H9 (cell line): ENCODE data around the gene BICDL2. TPM values are rescaled to one million over a fixed set of nuclear protein-coding genes. Genes with fewer than 3 reads are reported as not detected.
A peak's percentile ranks its signal among the peaks of the same experiment; 100 is the strongest.

Source experiments
- DNase-seq: peaks from one replicate; pipeline ENCODE4 v3.0.0-alpha.2; 2017
- H2AFZ ChIP-seq: one replicate; pipeline ENCODE4 v1.6.1; 2013; ENCODE audit warnings: mild to moderate bottlenecking, low read length, control low read depth, moderate library complexity
- H2AK5ac ChIP-seq: 2 replicates; pipeline ENCODE4 v1.6.1; 2013; ENCODE audit warnings: low read length, control low read depth, mixed read lengths; ENCODE audit not compliant: insufficient read length
- H2BK120ac ChIP-seq: one replicate; pipeline ENCODE4 v1.6.1; 2013; ENCODE audit warnings: low read depth, mild to moderate bottlenecking, low read length, control low read depth, inconsistent platforms; ENCODE audit not compliant: poor library complexity, severe bottlenecking
- H2BK12ac ChIP-seq: 2 replicates; pipeline ENCODE4 v1.6.1; 2013; ENCODE audit warnings: low read length, control low read depth, mixed read lengths, low read depth; ENCODE audit not compliant: insufficient read length
- H2BK15ac ChIP-seq: 2 replicates; pipeline ENCODE4 v1.6.1; 2013; ENCODE audit warnings: low read depth, low read length, control low read depth
- H2BK20ac ChIP-seq: one replicate; pipeline ENCODE4 v1.6.1; 2013; ENCODE audit warnings: low read depth, mild to moderate bottlenecking, low read length, control low read depth, inconsistent platforms; ENCODE audit not compliant: poor library complexity, severe bottlenecking
- H2BK5ac ChIP-seq: 2 replicates; pipeline ENCODE4 v1.6.1; 2013; ENCODE audit warnings: low read length, control low read depth, mixed read lengths; ENCODE audit not compliant: insufficient read length
- H3K14ac ChIP-seq: 2 replicates; pipeline ENCODE4 v1.6.1; 2013; ENCODE audit warnings: low read length, control low read depth; ENCODE audit not compliant: insufficient read depth
- H3K18ac ChIP-seq: 2 replicates; pipeline ENCODE4 v1.6.1; 2013; ENCODE audit warnings: low read depth, mild to moderate bottlenecking, mixed read lengths, low read length, control low read depth; ENCODE audit not compliant: insufficient read length
- H3K23ac ChIP-seq: 2 replicates; pipeline ENCODE4 v1.6.1; 2013; ENCODE audit warnings: low read length, control low read depth, mixed read lengths, low read depth; ENCODE audit not compliant: insufficient read length
- H3K23me2 ChIP-seq: 2 replicates; pipeline ENCODE4 v1.6.1; 2013; ENCODE audit warnings: low read depth, mild to moderate bottlenecking, mixed read lengths, low read length, control low read depth; ENCODE audit not compliant: insufficient read length, poor library complexity, severe bottlenecking
- H3K27ac ChIP-seq: 2 replicates; pipeline ENCODE4 v1.5.1; 2013; ENCODE audit warnings: low read length, control low read depth, mixed read lengths, low read depth; ENCODE audit not compliant: insufficient read length
- H3K27me3 ChIP-seq: 2 replicates; pipeline ENCODE4 v1.6.1; 2013; ENCODE audit warnings: low read length, control low read depth, inconsistent platforms; ENCODE audit not compliant: insufficient read depth
- H3K4ac ChIP-seq: 2 replicates; pipeline ENCODE4 v1.6.1; 2013; ENCODE audit warnings: low read depth, mild to moderate bottlenecking, control low read depth, inconsistent platforms, low read length, moderate library complexity
- H3K4me1 ChIP-seq: 2 replicates; pipeline ENCODE4 v1.6.1; 2013; ENCODE audit warnings: low read length, control low read depth, inconsistent platforms; ENCODE audit not compliant: insufficient read depth
- H3K4me2 ChIP-seq: 2 replicates; pipeline ENCODE4 v1.6.1; 2013; ENCODE audit warnings: low read length, control low read depth, mixed read lengths; ENCODE audit not compliant: insufficient read length, insufficient read depth
- H3K56ac ChIP-seq: 2 replicates; pipeline ENCODE4 v1.6.1; 2013; ENCODE audit warnings: low read depth, mild to moderate bottlenecking, mixed read lengths, low read length, control low read depth; ENCODE audit not compliant: insufficient read length
- H3K79me1 ChIP-seq: 2 replicates; pipeline ENCODE4 v1.6.1; 2013; ENCODE audit warnings: low read depth, mild to moderate bottlenecking, moderate library complexity, low read length, control low read depth, inconsistent platforms; ENCODE audit not compliant: insufficient read depth, poor library complexity, severe bottlenecking
- H3K79me2 ChIP-seq: 2 replicates; pipeline ENCODE4 v1.6.1; 2013; ENCODE audit warnings: low read length, control low read depth, inconsistent platforms; ENCODE audit not compliant: insufficient read depth
- H3K9ac ChIP-seq: 2 replicates; pipeline ENCODE4 v1.6.1; 2013; ENCODE audit warnings: low read length, control low read depth, mixed read lengths; ENCODE audit not compliant: insufficient read length; ENCODE audit errors: extremely low read depth
- H3K9me3 ChIP-seq: one replicate; pipeline ENCODE4 v1.6.1; 2013; ENCODE audit warnings: low read depth, low read length, inconsistent platforms; ENCODE audit not compliant: control insufficient read depth
- H3T11ph ChIP-seq: one replicate; pipeline ENCODE4 v1.6.1; 2013; ENCODE audit warnings: mild to moderate bottlenecking, low read length, control low read depth, inconsistent platforms
- H4K20me1 ChIP-seq: one replicate; pipeline ENCODE4 v1.6.1; 2013; ENCODE audit not compliant: control insufficient read depth, insufficient read length, insufficient read depth
- H4K5ac ChIP-seq: 2 replicates; pipeline ENCODE4 v1.6.1; 2013; ENCODE audit warnings: low read depth, mild to moderate bottlenecking, mixed read lengths, low read length, control low read depth; ENCODE audit not compliant: insufficient read length
- H4K8ac ChIP-seq: replicated peaks from 2 replicates; pipeline ENCODE4 v1.6.1; 2013; ENCODE audit warnings: low read length, control low read depth, mixed read lengths, low read depth; ENCODE audit not compliant: insufficient read length
- H4K91ac ChIP-seq: 2 replicates; pipeline ENCODE4 v1.6.1; 2013; ENCODE audit warnings: low read depth, mild to moderate bottlenecking, moderate library complexity, mixed read lengths, low read length, control low read depth; ENCODE audit not compliant: insufficient read length
- H3K27ac Mint-ChIP-seq, 3 experiments: 2 replicates in 2 of 3; 3 replicates in 1 of 3; pipeline ENCODE4 v1.8.0; 2020 to 2021; ENCODE audit warnings: mixed read lengths in 3 of 3, mild to moderate bottlenecking in 1 of 3, moderate library complexity in 1 of 3
- H3K27me3 Mint-ChIP-seq: 2 replicates; pipeline ENCODE4 v1.8.0; 2021; ENCODE audit warnings: low read depth, mild to moderate bottlenecking, moderate library complexity, mixed read lengths
- H3K36me3 Mint-ChIP-seq, 3 experiments: 2 replicates in 2 of 3; 3 replicates in 1 of 3; pipeline ENCODE4 v1.8.0; 2020 to 2021; ENCODE audit warnings: low read depth in 3 of 3, mixed read lengths in 3 of 3; ENCODE audit not compliant: insufficient read depth in 1 of 3
- H3K4me1 Mint-ChIP-seq, 2 experiments: 2 replicates each; pipeline ENCODE4 v1.8.0; 2020; ENCODE audit warnings: mixed read lengths in 2 of 2
- H3K4me3 Mint-ChIP-seq, 2 experiments: 2 replicates in 1 of 2; 3 replicates in 1 of 2; pipeline ENCODE4 v1.8.0; 2020 to 2021; ENCODE audit warnings: mild to moderate bottlenecking in 2 of 2, mixed read lengths in 2 of 2, moderate library complexity in 1 of 2
- H3K9me3 Mint-ChIP-seq, 2 experiments: 2 replicates in 1 of 2; 3 replicates in 1 of 2; pipeline ENCODE4 v1.8.0; 2020; ENCODE audit warnings: mild to moderate bottlenecking in 2 of 2, mixed read lengths in 2 of 2, moderate library complexity in 1 of 2
- WGBS: extraction: QIAGEN DNeasy Blood & Tissue Kit; methylation state at CpG from one replicate; pipeline ENCODE4 v1.1.7; 2013; ENCODE audit warnings: missing lambda C conversion rate, low lambda C conversion rate, mixed read lengths; ENCODE audit not compliant: insufficient read length; ENCODE audit errors: extremely low coverage; 5-methylcytosine and 5-hydroxymethylcytosine counted together
- total RNA-seq: library from RNA; stranded (reverse); gene quantifications from 2 replicates; pipeline ENCODE4 v1.2.1, GENCODE V29; 2021
- TF ChIP-seq, protein P1 (sequence below): fragments of 200-600 bp; sonication (generic); conservative IDR thresholded peaks from 3 replicates; pipeline ENCODE4 v1.8.0; 2021; ENCODE audit warnings: antibody characterized with exemption, mild to moderate bottlenecking

The BICDL2 gene
- total RNA-seq, 1 experiment from 2014 or later, result 13.5 TPM

DNA sequence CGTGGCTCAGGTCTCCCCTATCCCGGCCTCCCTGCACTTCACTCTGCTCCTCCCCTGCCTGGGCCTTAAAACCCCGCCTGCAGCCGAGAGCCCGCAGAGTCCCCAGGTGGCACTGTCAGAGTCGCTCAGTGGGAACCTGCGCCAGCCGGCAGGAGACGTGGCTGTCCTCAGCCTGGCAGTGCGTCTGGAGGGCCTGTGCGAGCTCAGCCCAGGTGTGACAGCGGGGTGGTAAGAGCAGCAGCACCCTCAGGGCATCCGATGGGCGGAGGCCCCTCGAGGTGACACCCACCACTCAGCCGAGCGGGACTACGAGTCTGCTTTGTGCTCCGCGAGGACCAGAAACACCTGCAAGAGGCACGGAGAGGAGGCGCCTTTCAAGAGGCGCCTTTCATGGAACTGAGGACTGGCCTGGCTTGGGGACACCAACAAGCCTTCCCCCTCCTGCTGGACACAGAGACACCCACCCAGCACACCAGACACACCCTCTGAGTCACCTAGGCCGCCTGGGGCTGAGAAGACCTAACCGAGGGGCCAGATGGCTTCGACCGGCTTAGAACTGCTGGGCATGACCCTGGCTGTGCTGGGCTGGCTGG, 23.8 kb downstream of the BICDL2 start, which contains the start of gene CLDN9:
CLDN9 (plus strand) TSS at position 96 of the 593 bp plus-strand sequence; CDS start at position 536, 440 bp downstream.
- peak within 1 kb of the TSS; percentile 30; the same call in 1 of the 2 replicates for H3K14ac ChIP-seq
- no peaks in the 10 kb centered on the region for H4K20me1 ChIP-seq
- no peak within 1 kb of the TSS for H3K23ac ChIP-seq
- H4K91ac ChIP-seq, result no peak within 1 kb of the TSS
- no peak within 1 kb of the TSS for H2AK5ac ChIP-seq
- no peak within 1 kb of the TSS for H3T11ph ChIP-seq
- peak; percentile 72 for DNase-seq
- H4K5ac ChIP-seq, result no peak within 1 kb of the TSS
- H3K4me1 Mint-ChIP-seq, result peaks cover 51 to 80% of the 10 kb centered on the region in 2 experiments
- no peak within 1 kb of the TSS for H2BK120ac ChIP-seq
- peaks cover 9% of the 10 kb centered on the region; the same call in 1 of the 2 replicates for H3K79me2 ChIP-seq
- peaks cover 6% of the 10 kb centered on the region for H3K27me3 Mint-ChIP-seq
- no peak within 1 kb of the TSS for H3K56ac ChIP-seq
- H2BK20ac ChIP-seq, result no peak within 1 kb of the TSS
- peaks cover 22% of the 10 kb centered on the region for H3K23me2 ChIP-seq
- peak within 1 kb of the TSS; percentile 40 for H3K18ac ChIP-seq
- H2BK5ac ChIP-seq, result no peak within 1 kb of the TSS
- no peaks in the 10 kb centered on the region for H3K9me3 Mint-ChIP-seq
- no peak within 1 kb of the TSS for H2BK12ac ChIP-seq
- peak within 1 kb of the TSS; percentile 61 to 76 (median 75); a peak in 5 of 7 replicates for H3K27ac Mint-ChIP-seq
- H2AFZ ChIP-seq, result no peak within 1 kb of the TSS
- H3K4me1 ChIP-seq, result no peaks in the 10 kb centered on the region; the same call in 1 of the 2 replicates
- no peaks in the 10 kb centered on the region for H3K27me3 ChIP-seq
- H3K4me3 Mint-ChIP-seq, result peak within 1 kb of the TSS; percentile 51 to 79
- H2BK15ac ChIP-seq, result no peak within 1 kb of the TSS
- H4K8ac ChIP-seq, result no peak within 1 kb of the TSS
- no CpG with 5 or more reads among the region's 27 CpGs for WGBS
- peak within 1 kb of the TSS; percentile 37 for H3K4me2 ChIP-seq
- H3K79me1 ChIP-seq, result no peaks in the 10 kb centered on the region
- no peak within 1 kb of the TSS for H3K4ac ChIP-seq
- H3K9me3 ChIP-seq, result no peaks in the 10 kb centered on the region
- H3K9ac ChIP-seq, result no peak within 1 kb of the TSS
- peaks cover 21 to 32% (median 30%) of the 10 kb centered on the region in 3 experiments for H3K36me3 Mint-ChIP-seq
- H3K27ac ChIP-seq, result no peak within 1 kb of the TSS
- TF ChIP-seq, protein P1, sequence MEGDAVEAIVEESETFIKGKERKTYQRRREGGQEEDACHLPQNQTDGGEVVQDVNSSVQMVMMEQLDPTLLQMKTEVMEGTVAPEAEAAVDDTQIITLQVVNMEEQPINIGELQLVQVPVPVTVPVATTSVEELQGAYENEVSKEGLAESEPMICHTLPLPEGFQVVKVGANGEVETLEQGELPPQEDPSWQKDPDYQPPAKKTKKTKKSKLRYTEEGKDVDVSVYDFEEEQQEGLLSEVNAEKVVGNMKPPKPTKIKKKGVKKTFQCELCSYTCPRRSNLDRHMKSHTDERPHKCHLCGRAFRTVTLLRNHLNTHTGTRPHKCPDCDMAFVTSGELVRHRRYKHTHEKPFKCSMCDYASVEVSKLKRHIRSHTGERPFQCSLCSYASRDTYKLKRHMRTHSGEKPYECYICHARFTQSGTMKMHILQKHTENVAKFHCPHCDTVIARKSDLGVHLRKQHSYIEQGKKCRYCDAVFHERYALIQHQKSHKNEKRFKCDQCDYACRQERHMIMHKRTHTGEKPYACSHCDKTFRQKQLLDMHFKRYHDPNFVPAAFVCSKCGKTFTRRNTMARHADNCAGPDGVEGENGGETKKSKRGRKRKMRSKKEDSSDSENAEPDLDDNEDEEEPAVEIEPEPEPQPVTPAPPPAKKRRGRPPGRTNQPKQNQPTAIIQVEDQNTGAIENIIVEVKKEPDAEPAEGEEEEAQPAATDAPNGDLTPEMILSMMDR, result no peak
